Fibroblast of lung (primary cell): ENCODE results near the gene PBXIP1.

Experiments used
- EZH2 ChIP-seq: IDR thresholded peaks from 2 replicates; pipeline ENCODE4 v1.5.1; 2012; ENCODE audit warnings: low read length, control low read depth, mild to moderate bottlenecking; ENCODE audit errors: missing control alignments
- TF ChIP-seq, protein P1 (sequence below), 2 donors: IDR thresholded peaks in 1 of 2; conservative IDR thresholded peaks in 1 of 2; 1 replicate in 1 of 2; 2 replicates in 1 of 2; pipeline ENCODE4 v1.5.1; 2011 to 2012; ENCODE audit warnings: low read length in 2 of 2, control low read depth in 1 of 2, inconsistent platforms in 1 of 2, low read depth in 1 of 2, mild to moderate bottlenecking in 1 of 2

DNA sequence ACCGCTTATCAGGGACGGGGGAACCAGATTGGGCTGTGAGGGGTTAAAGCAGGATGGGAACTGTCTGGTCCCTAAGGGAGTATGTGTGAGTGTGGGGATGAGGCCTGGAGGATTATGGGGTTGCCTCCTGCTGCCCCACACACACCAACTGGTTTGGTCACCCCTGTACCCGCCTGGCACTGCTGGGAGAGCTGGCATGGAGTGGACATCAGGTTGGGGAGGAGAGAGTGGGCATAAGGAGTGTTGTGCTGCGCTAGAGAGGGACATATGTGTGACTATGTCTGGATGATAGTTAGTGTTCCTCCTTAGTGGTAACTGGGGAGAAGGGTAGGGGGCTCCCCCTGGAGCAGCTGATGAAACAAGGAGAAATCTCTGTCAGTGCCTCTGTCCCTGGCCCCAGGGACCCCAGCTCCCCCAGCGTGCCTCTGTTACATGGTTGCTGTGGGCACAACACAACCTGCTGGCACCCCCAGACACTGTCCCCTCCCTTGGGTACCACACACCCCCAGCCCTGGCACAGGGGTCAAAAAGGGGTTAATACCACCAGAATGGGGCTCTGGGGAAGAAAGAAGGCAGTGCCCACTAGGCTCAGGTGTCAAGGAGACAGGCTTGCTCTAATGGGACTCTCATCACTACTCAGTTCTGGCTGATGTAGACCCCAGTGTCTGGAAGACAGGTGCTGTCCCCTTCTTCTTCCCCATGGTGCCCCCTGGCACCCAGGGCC is 48.6 kb upstream of the PBXIP1 start:
- TF ChIP-seq, protein P1, sequence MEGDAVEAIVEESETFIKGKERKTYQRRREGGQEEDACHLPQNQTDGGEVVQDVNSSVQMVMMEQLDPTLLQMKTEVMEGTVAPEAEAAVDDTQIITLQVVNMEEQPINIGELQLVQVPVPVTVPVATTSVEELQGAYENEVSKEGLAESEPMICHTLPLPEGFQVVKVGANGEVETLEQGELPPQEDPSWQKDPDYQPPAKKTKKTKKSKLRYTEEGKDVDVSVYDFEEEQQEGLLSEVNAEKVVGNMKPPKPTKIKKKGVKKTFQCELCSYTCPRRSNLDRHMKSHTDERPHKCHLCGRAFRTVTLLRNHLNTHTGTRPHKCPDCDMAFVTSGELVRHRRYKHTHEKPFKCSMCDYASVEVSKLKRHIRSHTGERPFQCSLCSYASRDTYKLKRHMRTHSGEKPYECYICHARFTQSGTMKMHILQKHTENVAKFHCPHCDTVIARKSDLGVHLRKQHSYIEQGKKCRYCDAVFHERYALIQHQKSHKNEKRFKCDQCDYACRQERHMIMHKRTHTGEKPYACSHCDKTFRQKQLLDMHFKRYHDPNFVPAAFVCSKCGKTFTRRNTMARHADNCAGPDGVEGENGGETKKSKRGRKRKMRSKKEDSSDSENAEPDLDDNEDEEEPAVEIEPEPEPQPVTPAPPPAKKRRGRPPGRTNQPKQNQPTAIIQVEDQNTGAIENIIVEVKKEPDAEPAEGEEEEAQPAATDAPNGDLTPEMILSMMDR (conservative IDR thresholded peaks at IDR 0.05 in 1 of 2, IDR thresholded peaks at IDR 0.05 in 1 of 2; ENCODE audit: low read depth in 1 of 2, low read length in 2 of 2), result no peak
- TF ChIP-seq EZH2, result no peak
